GM12878 (cell line): ENCODE data around the gene PRKG1. TPM values are rescaled to one million over a fixed set of nuclear protein-coding genes. Genes with fewer than 3 reads are reported as not detected.

ENCODE experiments used
- ATAC-seq: fragments of 200-7000 bp; cut with Tn5 transposase; 3 replicates; pipeline ENCODE4 v1.9.1; 2020; ENCODE audit warnings: mild to moderate bottlenecking, moderate library complexity
- BruUV-seq: library from RNA; stranded (reverse); fragments of 400-500 nt; replicated peaks from 2 replicates; lab custom pipeline; 2021; lab: Mats Ljungman, UMichigan
- CTCF ChIA-PET: fragments of 300-600 bp; sonication (Branson Sonifier 250); formaldehyde crosslinking; extraction: SDS; loops from one replicate; lab custom pipeline; 2021; ENCODE audit warnings: inconsistent platforms; lab: Yijun Ruan, JAX
- POLR2A ChIA-PET: fragments of 350-600 bp; formaldehyde crosslinking; extraction: SDS; loops from one replicate; lab custom pipeline; 2021; ENCODE audit warnings: inconsistent platforms; lab: Charles Lee
- RAD21 ChIA-PET: fragments of 300-600 bp; sonication (Branson Sonifier 250); formaldehyde crosslinking; loops from one replicate; lab custom pipeline; 2023; ENCODE audit warnings: antibody characterized with exemption; ENCODE audit not compliant: unreplicated experiment; lab: Charles Lee
- SMC1A ChIA-PET: fragments of 300-600 bp; sonication (Branson Sonifier 250); formaldehyde crosslinking; loops from one replicate; lab custom pipeline; 2023; ENCODE audit not compliant: unreplicated experiment, uncharacterized antibody; lab: Charles Lee
- DNase-seq: peaks from one replicate; pipeline ENCODE4 v3.0.0-alpha.2; 2011; ENCODE audit warnings: low read depth, low spot score
- FAIRE-seq: peaks from 3 replicates; lab custom pipeline; 2011; peaks lifted over from hg19 to GRCh38; lab: Jason Lieb, UNC
- H2AFZ ChIP-seq: 2 replicates; pipeline ENCODE4 v1.6.0; 2011; ENCODE audit warnings: low read depth, low read length, control low read depth; ENCODE audit not compliant: control insufficient read depth
- H3K27ac ChIP-seq: 2 replicates; pipeline ENCODE4 v1.5.1; 2011; ENCODE audit warnings: control low read depth; ENCODE audit not compliant: control insufficient read depth, insufficient read depth
- H3K27me3 ChIP-seq, 2 experiments: replicated peaks in 1 of 2; 2 replicates each; pipeline versions ENCODE4 v1.6.0 to v1.6.1; 2011; ENCODE audit warnings: low read length in 1 of 2; ENCODE audit not compliant: control insufficient read depth in 2 of 2, insufficient read depth in 2 of 2
- H3K36me3 ChIP-seq, 2 experiments: 2 replicates each; pipeline ENCODE4 v1.5.1; 2011; ENCODE audit warnings: low read length in 1 of 2; ENCODE audit not compliant: control insufficient read depth in 2 of 2, insufficient read depth in 2 of 2
- H3K4me1 ChIP-seq: 2 replicates; pipeline ENCODE4 v1.6.1; 2011; ENCODE audit warnings: mild to moderate bottlenecking, low read length, moderate library complexity, mixed read lengths; ENCODE audit not compliant: control insufficient read depth, insufficient read depth
- H3K4me2 ChIP-seq: 2 replicates; pipeline ENCODE4 v1.6.0; 2011; ENCODE audit warnings: control low read depth; ENCODE audit not compliant: control insufficient read depth, insufficient read depth
- H3K4me3 ChIP-seq: fragments of 200-600 bp; sonication (generic); 2 replicates; pipeline ENCODE4 v1.5.1; 2016
- H3K79me2 ChIP-seq: 2 replicates; pipeline ENCODE4 v1.6.0; 2011; ENCODE audit warnings: low read length; ENCODE audit not compliant: control insufficient read depth, insufficient read depth
- H3K9ac ChIP-seq: 2 replicates; pipeline ENCODE4 v1.8.0; 2011; ENCODE audit warnings: low read length, control low read depth, mixed read lengths; ENCODE audit not compliant: control insufficient read depth, insufficient read depth
- H3K9me3 ChIP-seq: replicated peaks from 3 replicates; pipeline ENCODE4 v1.5.1; 2011; ENCODE audit warnings: mild to moderate bottlenecking, low read length; ENCODE audit not compliant: control insufficient read depth, insufficient read depth
- H4K20me1 ChIP-seq: 2 replicates; pipeline ENCODE4 v1.6.0; 2011; ENCODE audit not compliant: control insufficient read depth, insufficient read depth
- BMI1 ChIP-seq: fragments of 450-650 bp; IDR thresholded peaks from 2 replicates; pipeline ENCODE4 v1.6.1; 2016; ENCODE audit warnings: mild to moderate bottlenecking, moderate library complexity, borderline replicate concordance
- ELK1 ChIP-seq: IDR thresholded peaks from 2 replicates; pipeline ENCODE4 v1.6.1; 2012; ENCODE audit warnings: low read depth, low read length, improper control_type of control experiment
- LARP7 ChIP-seq: fragments of 450-650 bp; IDR thresholded peaks from 2 replicates; pipeline ENCODE4 v1.6.1; 2017; ENCODE audit warnings: mild to moderate bottlenecking
- MYC ChIP-seq: IDR thresholded peaks from 2 replicates; pipeline ENCODE4 v1.6.1; 2011; ENCODE audit warnings: mild to moderate bottlenecking, low read length, moderate library complexity, inconsistent platforms; ENCODE audit not compliant: insufficient read depth, insufficient replicate concordance, insufficient read length, severe bottlenecking
- PBX3 ChIP-seq: IDR thresholded peaks from 2 replicates; pipeline ENCODE4 v1.6.1; 2011; ENCODE audit warnings: mild to moderate bottlenecking, low read depth, low read length, moderate library complexity; ENCODE audit not compliant: insufficient replicate concordance
- PKNOX1 ChIP-seq: fragments of 450-650 bp; IDR thresholded peaks from 2 replicates; pipeline ENCODE4 v1.6.1; 2016; ENCODE audit warnings: mild to moderate bottlenecking
- POU2F2 ChIP-seq: IDR thresholded peaks from 3 replicates; pipeline ENCODE4 v1.6.1; 2011; ENCODE audit warnings: low read depth, mild to moderate bottlenecking, low read length, borderline replicate concordance
- STAT1 ChIP-seq: fragments of 450-650 bp; conservative IDR thresholded peaks from 2 replicates; pipeline ENCODE4 v1.6.1; 2014; ENCODE audit warnings: antibody characterized with exemption, mild to moderate bottlenecking
- TCF7 ChIP-seq: IDR thresholded peaks from 2 replicates; pipeline ENCODE4 v1.6.1; 2014; ENCODE audit warnings: antibody characterized with exemption, borderline replicate concordance
- ZNF24 ChIP-seq: fragments of 450-650 bp; IDR thresholded peaks from 2 replicates; pipeline ENCODE4 v1.6.1; 2017; ENCODE audit warnings: antibody characterized with exemption, mild to moderate bottlenecking
- ZNF592 ChIP-seq: fragments of 450-650 bp; IDR thresholded peaks from 2 replicates; pipeline ENCODE4 v1.6.1; 2017; ENCODE audit warnings: mild to moderate bottlenecking, moderate library complexity
- ZZZ3 ChIP-seq: IDR thresholded peaks from 2 replicates; pipeline ENCODE4 v1.6.1; 2011; ENCODE audit warnings: low read depth; ENCODE audit not compliant: control insufficient read depth, insufficient read length
- WGBS: methylation state at CpG from one replicate; pipeline ENCODE4 v1.1.6; 2016; ENCODE audit warnings: low lambda C conversion rate; ENCODE audit not compliant: insufficient replicate concordance, insufficient coverage; ENCODE audit errors: missing lambda C conversion rate; 5-methylcytosine and 5-hydroxymethylcytosine counted together
- in situ Hi-C: fragments of 300-500 bp; cut with MboI; formaldehyde crosslinking; loops from 9 replicates; pipeline ENCODE4 v1.14.3; 2018; ENCODE audit warnings: mixed read lengths
- intact Hi-C: fragments of 100-400 bp; cut with micrococcal nuclease; formaldehyde crosslinking; loops from one replicate; pipeline ENCODE4 v1.14.2; 2022; ENCODE audit not compliant: unreplicated experiment
- polyA plus RNA-seq, 11 experiments: library from polyadenylated mRNA; depleted of rRNA in 4 of 11; unstranded in 6 of 11; stranded (reverse) in 5 of 11; fragments of >200 nt; fragmentation: Nextera tagmentation in 4 of 11; fragmentation: Illumina TruSeq in 1 of 11; extraction: Ambion mirVana in 4 of 11; extraction: Trizol in 1 of 11; gene quantifications; 1 replicate in 1 of 11; 2 replicates in 10 of 11; pipeline versions ENCODE4 v1.2.1 to v1.2.3, GENCODE V29; 2011 to 2016; ENCODE audit warnings: inconsistent platforms in 2 of 11, missing spikeins in 2 of 11, low read depth in 1 of 11
- total RNA-seq, 4 experiments: library from RNA; depleted of rRNA in 3 of 4; stranded (reverse); fragments of >200 nt in 3 of 4; fragmentation: Illumina TruSeq in 1 of 4; extraction: Trizol in 1 of 4; gene quantifications; 2 replicates each; pipeline versions ENCODE4 v1.2.1 to v1.2.3, GENCODE V29; 2013 to 2021

PRKG1 gene
- total and polyA plus RNA-seq, 10 of the 15 experiments (the other 5 are each of a cell fraction or from before 2014, with no cell fraction given): 0.04 to 0.05 TPM; not detected in 8

DNA sequence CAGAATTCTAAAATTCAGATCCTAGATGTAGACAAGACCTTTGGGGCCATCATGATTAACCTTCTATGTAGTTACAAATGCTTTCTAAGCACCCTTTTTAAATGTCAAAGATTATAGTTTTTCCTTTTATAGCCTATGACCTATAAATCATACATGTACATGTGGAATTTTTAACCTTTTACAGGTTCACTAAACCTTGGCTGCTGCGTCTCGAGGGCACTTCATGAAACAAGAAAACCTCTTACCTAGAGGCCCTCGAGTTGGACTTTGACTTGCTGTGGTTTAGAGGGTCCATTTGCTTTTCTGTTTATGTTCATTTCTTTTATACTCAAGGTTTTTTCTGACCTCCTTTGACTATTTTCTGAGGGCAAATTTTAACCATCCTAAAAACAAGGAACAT is 323.0 kb downstream of the PRKG1 start (continued):
- TF ChIP-seq ZNF592: no peak

- in situ Hi-C loops: loop anchor here (10.0 kb wide), 1 partner anchor 817 kb away; no protein-coding TSS in a partner anchor
- CTCF ChIA-PET: interaction anchor here (0.7 to 1.0 kb wide), 2 partner anchors 8 to 10 kb away, joined by 3 to 4 read pairs; no protein-coding TSS in a partner anchor
- H3K4me2 ChIP-seq: no peak overlapping the region
- TF ChIP-seq BMI1: no peak
- no peak for TF ChIP-seq ZNF24
- no peak for TF ChIP-seq ZZZ3
- no peak for TF ChIP-seq LARP7
- TF ChIP-seq POU2F2: no peak
- TF ChIP-seq MYC: no peak
- no peak for TF ChIP-seq STAT1
- no peak for TF ChIP-seq PBX3
- TF ChIP-seq TCF7: no peak
- TF ChIP-seq PKNOX1: no peak
- TF ChIP-seq ELK1: no peak
Observed at GRCh38 chr10:51397695-51398094, 323.4 kb downstream of the PRKG1 start.

More at GRCh38 chr10:51397695-51398094, 323.4 kb downstream of the PRKG1 start:
- no TSS peak for BruUV-seq
- Histone ChIP-seq H3K9ac (no peak overlapping the region), H3K9me3 (no peaks in the 10 kb centered on the region), H3K27ac (no peak overlapping the region), H3K4me3 (no peak overlapping the region), H3K4me1 (no peaks in the 10 kb centered on the region), H3K79me2 (no peaks in the 10 kb centered on the region), H3K36me3 (no peaks in the 10 kb centered on the region), H4K20me1 (no peaks in the 10 kb centered on the region), H3K27me3 (no peaks in the 10 kb centered on the region; a peak in 1 of 4 replicates), H2AFZ (no peak overlapping the region)
- intact Hi-C loops: no loop called here
- POLR2A ChIA-PET: interaction anchor here (1.0 kb wide), 1 partner anchor 242 kb away, joined by 10 read pairs; no protein-coding TSS in a partner anchor
- ATAC-seq (no peak), FAIRE-seq (no peak), DNase-seq (no peak)
- SMC1A ChIA-PET: interaction anchor here (1.2 kb wide), 1 partner anchor 14 kb away, joined by 3 read pairs; no protein-coding TSS in a partner anchor
- 18% methylated on average over 2 of the region's 2 CpGs for WGBS
- RAD21 ChIA-PET: interaction anchor here (1.2 kb wide), 1 partner anchor 8 kb away, joined by 4 read pairs; no protein-coding TSS in a partner anchor
